NB4 (cell line): ENCODE measurements around the gene IL36G.

Experiments
- POLR2A ChIP-seq: IDR thresholded peaks from 2 replicates; pipeline ENCODE4 v1.6.1; 2011; ENCODE audit warnings: mild to moderate bottlenecking; ENCODE audit not compliant: insufficient read length; ENCODE audit errors: extremely low read depth
- TF ChIP-seq, protein P1 (sequence below): IDR thresholded peaks from one replicate; pipeline ENCODE4 v1.5.1; 2012; ENCODE audit warnings: low read depth, low read length
- TF ChIP-seq, protein P2 (sequence below): IDR thresholded peaks from 2 replicates; pipeline ENCODE4 v1.6.1; 2011; ENCODE audit warnings: low read depth, low read length

DNA sequence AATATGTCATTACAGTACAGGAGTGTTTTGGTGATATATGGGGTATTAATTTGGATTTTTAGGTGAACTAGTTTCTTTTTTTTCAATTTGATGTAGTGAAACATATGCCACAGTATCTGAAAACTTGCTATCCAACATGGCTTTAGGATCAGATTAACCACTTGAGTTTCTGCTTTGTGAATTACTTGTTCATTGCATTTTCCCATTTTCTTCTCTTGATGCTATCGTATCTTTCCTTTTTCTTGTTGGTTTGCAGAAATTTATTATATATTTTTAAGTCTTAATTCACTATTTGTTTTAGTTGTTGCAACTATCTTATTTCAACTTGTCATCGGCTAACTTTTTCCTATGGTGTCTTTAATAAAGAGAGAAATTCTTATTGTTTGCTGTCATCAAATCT lies 36.3 kb downstream of the IL36G start:
- no peak for TF ChIP-seq POLR2A
- TF ChIP-seq, protein P1, sequence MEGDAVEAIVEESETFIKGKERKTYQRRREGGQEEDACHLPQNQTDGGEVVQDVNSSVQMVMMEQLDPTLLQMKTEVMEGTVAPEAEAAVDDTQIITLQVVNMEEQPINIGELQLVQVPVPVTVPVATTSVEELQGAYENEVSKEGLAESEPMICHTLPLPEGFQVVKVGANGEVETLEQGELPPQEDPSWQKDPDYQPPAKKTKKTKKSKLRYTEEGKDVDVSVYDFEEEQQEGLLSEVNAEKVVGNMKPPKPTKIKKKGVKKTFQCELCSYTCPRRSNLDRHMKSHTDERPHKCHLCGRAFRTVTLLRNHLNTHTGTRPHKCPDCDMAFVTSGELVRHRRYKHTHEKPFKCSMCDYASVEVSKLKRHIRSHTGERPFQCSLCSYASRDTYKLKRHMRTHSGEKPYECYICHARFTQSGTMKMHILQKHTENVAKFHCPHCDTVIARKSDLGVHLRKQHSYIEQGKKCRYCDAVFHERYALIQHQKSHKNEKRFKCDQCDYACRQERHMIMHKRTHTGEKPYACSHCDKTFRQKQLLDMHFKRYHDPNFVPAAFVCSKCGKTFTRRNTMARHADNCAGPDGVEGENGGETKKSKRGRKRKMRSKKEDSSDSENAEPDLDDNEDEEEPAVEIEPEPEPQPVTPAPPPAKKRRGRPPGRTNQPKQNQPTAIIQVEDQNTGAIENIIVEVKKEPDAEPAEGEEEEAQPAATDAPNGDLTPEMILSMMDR = no peak
- TF ChIP-seq, protein P2, sequence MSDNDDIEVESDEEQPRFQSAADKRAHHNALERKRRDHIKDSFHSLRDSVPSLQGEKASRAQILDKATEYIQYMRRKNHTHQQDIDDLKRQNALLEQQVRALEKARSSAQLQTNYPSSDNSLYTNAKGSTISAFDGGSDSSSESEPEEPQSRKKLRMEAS = no peak
